Retina (tissue), 1 donor: ENCODE measurements around the gene DLG2.

Source experiments
- DNase-seq: peaks from one replicate; pipeline ENCODE4 v3.0.0-alpha.2; 2016

DLG2 gene

DNA sequence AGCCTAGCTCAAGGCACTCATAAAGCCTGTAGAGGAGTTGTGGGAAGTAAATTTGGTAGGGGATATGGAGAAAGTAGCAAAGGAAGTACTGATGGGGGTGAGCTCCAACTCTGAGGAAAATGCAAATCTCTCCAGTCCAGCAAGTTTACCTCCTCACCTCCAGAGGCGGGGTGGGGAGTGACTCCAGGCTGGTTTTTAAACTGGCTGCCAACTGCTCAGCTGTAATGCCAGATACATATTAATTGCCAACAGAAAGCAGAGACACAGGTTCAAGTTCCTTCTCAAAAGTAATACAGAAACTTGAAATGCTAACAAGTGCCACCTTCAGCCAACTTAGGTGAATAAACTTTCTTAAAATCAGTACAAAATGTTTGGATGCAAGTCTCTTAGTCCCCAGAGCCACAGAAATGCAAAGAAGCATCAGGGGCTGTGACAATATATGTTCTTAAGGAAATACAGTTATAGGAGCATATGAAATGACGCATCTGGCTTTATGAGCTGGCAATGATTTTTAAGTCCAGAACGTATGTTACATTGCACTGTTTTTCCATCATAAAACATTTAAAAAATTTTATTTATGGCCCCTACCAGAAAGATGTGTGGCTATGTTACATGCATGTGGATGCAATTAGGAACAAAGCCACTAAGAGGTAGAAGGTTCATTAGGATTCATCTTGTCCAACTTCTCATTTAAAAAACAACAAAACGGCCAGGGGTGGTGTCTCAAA, 1904.6 kb downstream of the DLG2 start:
- DNase-seq: no peak

GRCh38 chr11:83721263-83721662, 1905.9 kb downstream of the DLG2 start:
- DNase-seq: no peak

GRCh38 chr11:83720675-83721074, 1906.5 kb downstream of the DLG2 start:
- no peak for DNase-seq

DNA sequence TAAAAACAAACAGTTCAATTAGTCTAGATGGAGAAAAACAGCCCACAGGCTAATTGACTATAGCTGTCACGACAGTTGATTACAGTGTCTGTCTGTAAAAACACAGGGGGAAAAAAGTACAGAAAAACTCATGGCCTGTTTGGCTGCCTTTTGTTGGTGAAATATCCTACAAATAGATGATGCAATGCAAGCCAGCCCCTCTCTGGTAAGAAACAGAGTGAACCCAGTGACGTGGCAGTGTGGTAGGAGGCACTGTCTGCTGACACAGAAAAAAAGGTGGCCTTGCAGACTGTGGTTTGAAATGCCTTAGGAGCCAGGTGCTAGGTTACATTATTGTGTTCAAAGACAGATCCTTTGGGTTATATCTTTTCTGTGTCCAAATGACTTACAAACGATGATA, 1909.6 kb downstream of the DLG2 start:
- no peak for DNase-seq

DNA sequence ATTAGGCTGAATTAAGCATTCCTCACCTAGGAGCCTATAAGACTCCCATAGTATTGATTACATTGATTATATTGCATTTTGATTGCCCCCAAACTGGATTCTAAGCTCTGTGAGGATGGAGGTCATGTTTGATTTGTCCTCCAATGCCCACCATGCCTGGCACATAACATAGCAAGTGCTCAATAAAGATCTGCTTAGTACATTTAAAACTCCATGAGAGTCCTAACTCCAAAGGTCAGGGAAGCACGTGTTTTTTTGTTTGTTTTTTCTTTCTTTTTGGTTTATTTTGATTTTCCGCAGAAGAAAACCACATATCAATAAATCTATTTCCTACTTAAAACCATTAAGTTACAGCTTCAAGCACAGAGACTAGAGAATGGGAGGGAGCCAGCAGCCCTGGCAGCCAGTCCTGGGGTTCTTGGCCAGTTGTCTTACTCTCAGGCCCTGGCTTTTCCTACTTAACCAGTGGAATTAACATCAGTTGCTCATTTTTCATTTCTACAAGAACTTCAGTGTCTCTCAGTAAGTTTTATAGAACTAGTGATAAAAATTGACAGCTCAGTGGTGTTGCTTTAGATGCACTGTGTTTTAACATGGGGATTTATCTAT, 1911.1 kb downstream of the DLG2 start:
- no peak for DNase-seq

DNA sequence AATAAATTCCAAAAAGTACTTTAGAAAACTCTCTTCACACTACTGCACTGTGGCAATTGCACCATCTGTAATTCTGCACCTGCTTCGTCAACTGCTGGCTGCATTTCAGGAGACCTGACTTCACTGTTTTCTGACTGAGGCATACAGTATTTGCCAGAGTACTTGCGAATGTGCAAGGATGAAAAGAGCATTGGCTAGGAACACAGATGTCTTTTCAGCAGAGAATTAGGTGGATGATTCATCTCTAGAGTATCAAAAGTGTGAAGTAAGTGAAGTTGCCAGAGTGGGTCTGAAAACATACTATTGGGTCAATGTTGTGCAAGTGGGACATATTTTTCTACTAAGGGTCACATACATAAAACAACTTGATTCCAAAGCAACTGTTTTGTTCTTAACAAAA, 1913.4 kb downstream of the DLG2 start:
- no peak for DNase-seq

DNA sequence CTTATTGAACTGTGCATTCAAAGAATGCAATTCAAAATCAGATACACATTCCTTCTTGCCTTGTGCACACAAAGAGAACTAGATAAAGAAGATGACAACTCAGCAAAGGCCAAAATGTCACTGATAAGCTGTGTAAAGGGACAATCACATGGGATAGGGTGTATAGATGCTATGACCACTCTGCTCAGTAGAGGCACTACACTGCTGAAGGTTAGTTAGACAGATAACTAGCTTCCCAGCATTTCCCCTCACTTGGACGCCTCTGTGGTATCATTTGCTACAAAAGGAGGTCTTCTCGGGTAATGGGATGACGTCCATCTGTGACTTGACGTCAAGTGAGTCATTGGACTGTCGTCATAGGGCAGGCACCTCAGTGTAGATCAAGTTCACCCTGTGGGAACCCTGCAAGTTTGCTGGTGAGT, 1916.0 kb downstream of the DLG2 start:
- DNase-seq: no peak

DNA sequence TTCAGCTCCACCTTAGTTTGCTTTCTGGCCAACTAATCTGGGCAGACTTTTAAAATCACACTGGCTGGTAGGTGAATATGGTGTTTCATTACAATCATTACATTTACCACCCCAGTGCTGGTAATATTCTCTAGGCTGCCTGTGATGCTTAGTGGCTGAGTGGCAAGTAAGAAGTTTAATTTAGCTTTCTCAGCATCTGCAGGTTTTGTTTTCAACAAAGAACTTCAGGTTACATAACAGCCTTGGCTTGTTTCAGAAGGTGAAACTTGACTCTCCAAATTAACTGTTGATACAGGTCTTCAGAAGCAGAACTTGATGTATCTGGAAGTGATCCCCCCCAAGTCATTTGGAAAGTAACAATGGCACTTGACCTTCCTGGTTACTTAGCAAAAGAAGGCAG, 1917.7 kb downstream of the DLG2 start:
- no peak for DNase-seq

GRCh38 chr11:83706566-83706965, 1920.6 kb downstream of the DLG2 start:
- no peak for DNase-seq

- no peak for DNase-seq
Measured at GRCh38 chr11:83702796-83703195, 1924.3 kb downstream of the DLG2 start.

GRCh38 chr11:83697518-83697917, 1929.6 kb downstream of the DLG2 start:
- no peak for DNase-seq

DNA sequence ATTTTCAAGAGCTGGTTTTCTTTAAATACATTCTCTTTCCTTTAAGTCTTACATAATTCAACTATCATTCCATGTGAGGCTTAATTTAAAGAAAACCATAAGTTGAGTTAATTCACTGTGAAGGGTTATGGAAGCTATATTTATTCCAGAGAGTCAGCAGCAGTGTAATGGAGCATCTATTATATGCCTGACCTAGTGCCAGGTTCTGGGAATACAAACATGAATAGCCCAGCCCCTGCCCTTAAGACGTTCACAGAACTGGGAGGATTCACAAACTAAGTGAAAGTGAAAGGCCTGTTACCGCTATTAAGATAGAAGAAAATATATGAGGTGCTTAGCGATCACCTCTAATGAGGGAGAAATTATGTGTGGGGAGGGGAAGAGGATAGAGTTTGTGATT, 1932.1 kb downstream of the DLG2 start:
- DNase-seq: no peak

DNA sequence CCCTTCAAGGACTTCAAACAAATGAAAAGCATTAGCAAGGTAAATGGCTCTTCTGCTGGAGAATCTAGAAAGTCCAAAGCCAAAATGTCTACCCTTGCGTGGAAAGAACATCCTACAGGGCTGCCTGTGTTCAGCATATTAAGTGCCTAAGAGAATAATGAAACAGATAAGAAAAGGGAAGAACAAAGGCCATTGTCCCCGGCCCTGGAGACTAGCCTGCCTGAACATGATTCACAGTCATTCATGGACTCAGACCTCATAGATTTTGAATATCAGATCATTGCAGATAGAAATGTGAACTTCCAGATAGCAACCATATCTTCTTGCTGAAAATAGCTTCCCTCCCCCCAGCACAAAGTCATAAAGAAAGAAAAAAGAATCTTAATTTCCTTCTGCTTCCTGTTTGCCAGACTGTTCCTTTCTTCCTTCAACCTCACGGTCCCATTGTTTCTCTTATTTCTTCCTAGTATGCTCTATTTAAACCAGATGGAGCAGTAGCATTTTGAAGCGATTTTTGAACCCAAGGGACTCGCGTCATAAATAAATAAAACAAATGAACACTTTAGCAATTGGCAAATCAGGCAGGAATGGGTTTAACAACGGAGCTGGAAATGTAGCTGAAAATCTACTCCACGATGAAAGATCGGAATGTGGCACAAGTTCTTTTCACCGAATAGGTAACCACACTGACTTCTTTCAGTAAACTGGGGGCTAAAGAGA, 1932.8 kb downstream of the DLG2 start:
- peak; percentile 62 for DNase-seq

DNA sequence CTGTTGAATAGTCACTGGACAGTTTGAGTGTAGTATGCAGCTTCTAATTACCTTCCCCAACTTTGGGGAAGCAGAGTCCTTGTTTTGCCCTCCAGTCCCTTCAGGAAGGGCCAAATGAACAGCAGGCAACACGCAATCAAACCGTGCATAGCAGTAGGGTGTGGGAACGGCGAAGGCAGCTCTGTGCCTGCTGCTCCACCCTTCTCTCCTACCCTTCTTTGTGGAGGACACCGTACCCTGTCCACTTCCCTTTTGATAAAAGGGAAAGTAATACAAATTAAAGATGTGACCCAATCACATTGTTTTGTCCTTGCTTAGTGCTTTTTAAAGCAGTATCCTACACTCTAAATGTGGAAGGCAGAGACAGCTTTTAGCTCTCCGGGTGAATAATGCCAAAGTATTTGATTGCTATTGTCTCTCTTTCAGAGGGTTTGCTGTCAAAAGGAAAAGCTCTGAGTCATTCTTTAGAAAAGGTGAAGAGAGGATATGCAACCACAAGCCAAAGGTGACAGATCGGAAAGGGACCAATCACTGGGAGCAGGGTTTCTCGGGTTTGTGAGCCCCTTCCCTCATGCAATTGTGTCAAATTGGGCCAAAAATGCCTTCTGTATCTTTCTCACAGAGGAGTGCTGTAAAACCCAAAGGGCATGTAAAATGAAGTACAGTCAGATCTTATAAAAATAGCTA, 1933.7 kb downstream of the DLG2 start:
- no peak for DNase-seq

DNA sequence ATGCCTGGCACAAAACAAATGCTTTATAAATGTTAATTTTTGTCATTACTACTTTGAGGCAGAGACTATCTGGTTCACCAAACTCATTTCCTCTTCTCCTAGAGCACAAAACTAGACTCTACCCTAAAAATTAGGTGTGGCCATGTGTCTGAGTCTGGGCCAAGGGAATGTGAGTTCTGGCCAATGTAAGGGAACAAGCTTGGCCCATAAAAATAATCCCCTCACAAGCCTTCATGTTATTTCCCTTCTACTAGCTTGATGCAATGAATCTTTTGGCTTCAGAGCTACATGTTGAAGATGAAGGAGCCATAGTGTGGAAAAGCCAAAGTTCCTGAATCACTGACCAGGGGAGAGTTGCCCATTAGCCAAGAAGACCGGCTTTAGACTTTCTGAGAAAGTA, 1934.5 kb downstream of the DLG2 start:
- no peak for DNase-seq

DNA sequence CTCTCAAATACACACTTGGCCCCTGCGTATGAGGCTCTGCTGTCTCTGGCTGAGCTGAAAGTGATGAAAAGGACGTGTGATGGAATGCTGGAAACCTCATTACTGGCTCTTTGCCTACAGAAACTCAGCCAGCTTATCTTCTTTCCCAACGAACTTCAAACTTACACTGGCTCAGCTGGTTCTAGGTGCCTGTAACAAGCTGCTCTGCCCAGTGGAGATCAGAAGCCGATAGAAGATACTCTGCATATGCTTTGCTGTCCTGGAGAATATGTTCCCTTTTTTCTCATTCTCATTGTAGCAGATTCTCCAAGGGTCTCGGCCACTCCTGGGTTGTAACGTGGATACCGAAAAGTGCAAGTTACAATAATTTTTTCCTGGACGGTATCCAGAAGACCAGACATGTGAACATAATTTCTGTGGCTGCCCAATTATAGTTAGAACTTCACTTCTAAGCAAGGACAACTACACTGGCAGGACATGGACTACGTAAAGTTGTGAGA, 1935.6 kb downstream of the DLG2 start:
- DNase-seq: no peak

DNA sequence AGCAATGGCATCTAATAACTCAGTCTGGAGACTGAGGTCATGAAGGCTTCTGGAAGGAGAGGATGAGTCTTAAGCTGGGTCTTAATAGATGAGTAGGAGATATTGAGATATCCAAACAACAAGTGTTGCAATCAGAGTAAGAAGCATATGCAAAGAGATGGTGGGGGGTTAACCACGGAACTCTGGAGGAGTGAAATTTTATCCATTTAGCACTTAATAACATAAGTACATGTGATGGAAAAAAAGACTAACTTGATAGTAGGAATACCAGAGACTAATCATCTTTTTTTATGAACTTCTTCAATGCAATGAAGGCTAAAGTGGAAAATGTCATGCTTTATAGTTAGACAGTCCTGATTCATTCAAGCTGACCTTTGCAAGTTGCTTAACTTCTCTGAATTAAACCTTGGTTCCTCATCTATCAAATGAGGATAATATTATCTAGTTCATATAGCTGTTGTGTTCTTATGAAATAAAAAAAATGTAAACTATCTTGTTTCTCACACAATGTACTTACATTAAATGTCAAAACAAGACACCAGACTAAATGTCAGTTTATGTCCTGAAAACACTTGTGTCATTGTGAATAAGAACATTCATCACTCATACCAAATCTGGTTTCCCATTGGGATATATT, 1937.9 kb downstream of the DLG2 start:
- no peak for DNase-seq

DNA sequence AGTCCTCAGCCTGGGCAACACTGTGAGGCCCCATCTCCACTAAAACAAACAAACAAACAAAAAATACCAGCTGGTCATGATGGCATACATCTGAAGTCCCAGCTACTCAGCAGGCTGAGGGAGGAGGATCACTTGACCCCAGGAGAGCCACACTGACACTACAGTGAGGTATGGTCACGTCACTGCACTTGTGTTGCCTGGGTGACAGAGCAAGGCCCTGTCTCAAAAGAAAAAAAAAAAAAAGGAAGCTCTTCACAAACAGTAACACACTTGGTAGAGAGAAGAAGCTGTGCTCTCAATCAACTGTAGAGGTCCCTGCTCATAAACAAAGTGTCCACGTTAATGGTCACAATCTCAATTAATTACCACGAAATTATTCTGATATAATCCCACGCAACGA, 1939.4 kb downstream of the DLG2 start:
- no peak for DNase-seq

- no peak for DNase-seq
Measured at GRCh38 chr11:83685730-83686129, 1941.4 kb downstream of the DLG2 start.

GRCh38 chr11:83684071-83684470, 1943.1 kb downstream of the DLG2 start:
- no peak for DNase-seq

GRCh38 chr11:83682611-83682973, 1944.6 kb downstream of the DLG2 start:
- DNase-seq: no peak

- peak; percentile 23 for DNase-seq
Measured at GRCh38 chr11:83681906-83682610, 1945.1 kb downstream of the DLG2 start.
